GM21576 (cell line): ENCODE results near the gene FOXM1.

Experiments
- ATAC-seq: cut with Tn5 transposase; IDR thresholded peaks from one replicate; pipeline ENCODE4 v1.9.1; 2021; ENCODE audit warnings: mild to moderate bottlenecking, moderate library complexity; ENCODE audit not compliant: unreplicated experiment

FOXM1 gene

GRCh38 chr12:2877047-2877952 is at the start of gene FOXM1, which contains the start of gene RHNO1:
FOXM1 (minus strand) TSS chr12:2877174; CDS start chr12:2874478, 2,696 bp downstream.
RHNO1 (plus strand) TSS chr12:2877223; CDS start chr12:2885367, 8,144 bp downstream.
- ATAC-seq: peak; percentile 73

- no peak for ATAC-seq
These were observed 48.5 kb upstream of the FOXM1 start for GRCh38 chr12:2925322-2925995.

GRCh38 chr12:2924019-2924418 is 47.0 kb upstream of the FOXM1 start:
- no peak for ATAC-seq

GRCh38 chr12:2923057-2923456 is 46.1 kb upstream of the FOXM1 start:
- ATAC-seq: no peak

- no peak for ATAC-seq
These were observed 45.4 kb upstream of the FOXM1 start for GRCh38 chr12:2922329-2922728.

GRCh38 chr12:2919249-2919648 is 42.3 kb upstream of the FOXM1 start:
- no peak for ATAC-seq

- ATAC-seq: no peak
These were observed 35.2 kb upstream of the FOXM1 start for GRCh38 chr12:2912216-2912575.

- no peak for ATAC-seq
These were observed 27.3 kb upstream of the FOXM1 start for GRCh38 chr12:2904260-2904659.

GRCh38 chr12:2902272-2902880 is 25.4 kb upstream of the FOXM1 start:
- no peak for ATAC-seq

- ATAC-seq: no peak
These were observed 23.7 kb upstream of the FOXM1 start for GRCh38 chr12:2900642-2901041.

- ATAC-seq: no peak
These were observed 20.4 kb upstream of the FOXM1 start for GRCh38 chr12:2897418-2897817.

- no peak for ATAC-seq
These were observed 18.5 kb upstream of the FOXM1 start for GRCh38 chr12:2895511-2895910.

- no peak for ATAC-seq
These were observed 18.1 kb upstream of the FOXM1 start for GRCh38 chr12:2895051-2895451.

GRCh38 chr12:2893007-2893406 is 16.0 kb upstream of the FOXM1 start:
- ATAC-seq: no peak

- no peak for ATAC-seq
These were observed 15.3 kb upstream of the FOXM1 start for GRCh38 chr12:2892246-2892645.

- peak; percentile 4 for ATAC-seq
These were observed 14.5 kb upstream of the FOXM1 start for GRCh38 chr12:2891240-2892053.

- peak; percentile 98 for ATAC-seq
These were observed 13.6 kb upstream of the FOXM1 start, which contains the start of gene TULP3 for GRCh38 chr12:2890388-2891239. TULP3 (plus strand) TSS chr12:2890891; CDS start chr12:2890948, 57 bp downstream.

GRCh38 chr12:2890001-2890387 is 13.0 kb upstream of the FOXM1 start:
- ATAC-seq: no peak

- ATAC-seq: no peak
These were observed 9.9 kb upstream of the FOXM1 start for GRCh38 chr12:2886768-2887450.
